ENCODE measurements around the gene HCFC2. TPM values are rescaled to one million over a fixed set of nuclear protein-coding genes. Genes with fewer than 3 reads are reported as not detected.

The HCFC2 gene
- total and polyA plus RNA-seq, 2 of the 4 experiments (the other 2 are of a cell fraction), result 12.0 to 34.2 TPM

GRCh38 chr12:104024348-104024747, 40.0 kb upstream of the HCFC2 start:
- no peak overlapping the region for H3K56ac ChIP-seq (ENCODE audit: extremely low read depth, insufficient read depth, low read length)
- H3K4me2 ChIP-seq (ENCODE audit: low read depth, low read length), result no peak overlapping the region
- H3K23ac ChIP-seq (ENCODE audit: low read depth, low read length), result no peak overlapping the region
- DNase-seq (no peak), ATAC-seq (ENCODE audit: low read depth) (no peak)
- H2AK9ac ChIP-seq (replicated peaks; ENCODE audit: low read depth, low read length, poor library complexity), result no peak overlapping the region
- no peaks in the 10 kb centered on the region for H3K36me3 ChIP-seq (ENCODE audit: control insufficient read depth, insufficient read depth, low read length)
- H3K27ac ChIP-seq (ENCODE audit: insufficient read depth, low read length), result no peak overlapping the region
- ChIA-PET POLR2A (ENCODE audit: unreplicated experiment) (no interaction called here), CTCF (no interaction called here)
- no peak overlapping the region for H3K4me3 ChIP-seq (ENCODE audit: insufficient read depth, low read depth, low read length)
- H3K4me1 ChIP-seq (ENCODE audit: control insufficient read depth, insufficient read depth, low read length), result no peaks in the 10 kb centered on the region
- dilution Hi-C loops (cut with HindIII; ENCODE audit: low sequenced_read_pairs, unreplicated experiment), result no loop called here
- peaks cover 2% of the 10 kb centered on the region for H3K9me3 ChIP-seq (ENCODE audit: control insufficient read depth, insufficient read depth, low read length)
- H3K9ac ChIP-seq (ENCODE audit: low read depth, low read length), result no peak overlapping the region
- H2BK15ac ChIP-seq (ENCODE audit: low read depth, low read length), result no peak overlapping the region
- no peaks in the 10 kb centered on the region for H4K20me1 ChIP-seq (ENCODE audit: insufficient read depth, low read length)
- intact Hi-C loops (cut with micrococcal nuclease), result no loop called here
- H2AK5ac ChIP-seq (ENCODE audit: low read depth, low read length), result no peak overlapping the region
- H3K18ac ChIP-seq (ENCODE audit: low read depth, low read length), result no peak overlapping the region
- no peak overlapping the region for H2BK120ac ChIP-seq (ENCODE audit: low read depth, low read length)
- in situ Hi-C loops (cut with MboI; ENCODE audit: low sequenced_read_pairs), result no loop called here
- BruUV-seq (replicated peaks), result no TSS peak
- H3K27me3 ChIP-seq (ENCODE audit: control insufficient read depth, insufficient read depth, low read length), result no peaks in the 10 kb centered on the region
- H3K79me1 ChIP-seq (ENCODE audit: low read depth in 1 of 2, low read length in 2 of 2), result peaks cover 0 to 3% of the 10 kb centered on the region in 2 experiments; a peak in 1 of 4 replicates
- H2BK5ac ChIP-seq (ENCODE audit: low read depth, low read length, poor library complexity, severe bottlenecking), result no peak overlapping the region
- H4K91ac ChIP-seq (ENCODE audit: insufficient read depth, low read depth, low read length), result no peak overlapping the region
- H2AFZ ChIP-seq (replicated peaks; ENCODE audit: low read length, poor library complexity), result no peak overlapping the region
- no CpG with 5 or more reads among the region's 6 CpGs for WGBS, 2 experiments (ENCODE audit: extremely low coverage in 2 of 2, insufficient read length in 1 of 2)
- H3K4ac ChIP-seq (ENCODE audit: low read depth, low read length), result no peak overlapping the region
- H4K5ac ChIP-seq (ENCODE audit: low read depth, low read length), result no peak overlapping the region
- TF ChIP-seq RCOR1 (IDR thresholded peaks at IDR 0.05; ENCODE audit: insufficient replicate concordance, low read length) (no peak), CTCF (conservative IDR thresholded peaks at IDR 0.05; ENCODE audit: low read depth, low read length) (no peak), RAD21 (IDR thresholded peaks at IDR 0.05; ENCODE audit: low read length) (no peak), SMC3 (IDR thresholded peaks at IDR 0.05; ENCODE audit: low read depth, low read length) (no peak), CEBPB (IDR thresholded peaks at IDR 0.05; ENCODE audit: low read depth, low read length) (no peak), RFX5 (IDR thresholded peaks at IDR 0.05; ENCODE audit: low read depth, low read length) (no peak), MXI1 (IDR thresholded peaks at IDR 0.05; ENCODE audit: borderline replicate concordance, low read depth, low read length) (no peak), FOS (IDR thresholded peaks at IDR 0.05; ENCODE audit: low read depth, low read length) (no peak)
- TF ChIP-seq, protein P1, sequence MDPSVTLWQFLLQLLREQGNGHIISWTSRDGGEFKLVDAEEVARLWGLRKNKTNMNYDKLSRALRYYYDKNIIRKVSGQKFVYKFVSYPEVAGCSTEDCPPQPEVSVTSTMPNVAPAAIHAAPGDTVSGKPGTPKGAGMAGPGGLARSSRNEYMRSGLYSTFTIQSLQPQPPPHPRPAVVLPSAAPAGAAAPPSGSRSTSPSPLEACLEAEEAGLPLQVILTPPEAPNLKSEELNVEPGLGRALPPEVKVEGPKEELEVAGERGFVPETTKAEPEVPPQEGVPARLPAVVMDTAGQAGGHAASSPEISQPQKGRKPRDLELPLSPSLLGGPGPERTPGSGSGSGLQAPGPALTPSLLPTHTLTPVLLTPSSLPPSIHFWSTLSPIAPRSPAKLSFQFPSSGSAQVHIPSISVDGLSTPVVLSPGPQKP (IDR thresholded peaks at IDR 0.05; ENCODE audit: borderline replicate concordance, low read depth, low read length), result no peak
- no peak overlapping the region for H2BK20ac ChIP-seq (ENCODE audit: low read depth, low read length)
- H4K8ac ChIP-seq (ENCODE audit: low read depth in 2 of 2, low read length in 2 of 2), result no peak overlapping the region
- H3K9me1 ChIP-seq (ENCODE audit: insufficient read depth, low read length), result no peaks in the 10 kb centered on the region
- H3K14ac ChIP-seq (replicated peaks; ENCODE audit: low read depth, low read length), result no peak overlapping the region

Measured in IMR-90 (cell line).